Measurements from ENCODE around the gene PPP2R5C. TPM values are rescaled to one million over a fixed set of nuclear protein-coding genes. Genes with fewer than 3 reads are reported as not detected.
A peak's percentile ranks its signal among the peaks of the same experiment; 100 is the strongest.

Gene PPP2R5C
- total and polyA plus RNA-seq, 9 of the 15 experiments (the other 6 are each of a cell fraction or from before 2014, with no cell fraction given), result 284 to 617 (median 395) TPM

GRCh38 chr14:101907619-101908018, 146.1 kb downstream of the PPP2R5C start:
- Histone ChIP-seq H3K4me3 (no peak overlapping the region), H3K9me3 (replicated peaks; ENCODE audit: control insufficient read depth, insufficient read depth, low read depth, low read length) (no peaks in the 10 kb centered on the region), H3K27me3 (ENCODE audit: control insufficient read depth in 2 of 2, insufficient read depth in 2 of 2, low read length in 2 of 2) (no peaks in the 10 kb centered on the region), H3K36me3 (ENCODE audit: control insufficient read depth, insufficient read depth, low read length) (peaks cover 84% of the 10 kb centered on the region), H3K4me2 (ENCODE audit: insufficient read depth, low read length) (no peak overlapping the region), H3K79me2 (ENCODE audit: control insufficient read depth, insufficient read depth, low read length) (no peaks in the 10 kb centered on the region), H4K20me1 (replicated peaks; ENCODE audit: control insufficient read depth, insufficient read depth, low read length) (no peaks in the 10 kb centered on the region), H3K4me1 (replicated peaks in 1 of 2; ENCODE audit: control insufficient read depth in 2 of 2, insufficient read depth in 2 of 2, low read length in 2 of 2) (peaks cover 0 to 3% of the 10 kb centered on the region in 2 experiments; a peak in 1 of 5 replicates), H3K9ac (ENCODE audit: insufficient read depth in 1 of 2, low read depth in 2 of 2, low read length in 2 of 2) (no peak overlapping the region), H3K27ac (ENCODE audit: extremely low read depth, low read depth, low read length) (no peak overlapping the region), H2AFZ (ENCODE audit: low read depth, low read length) (no peak overlapping the region), H3K9me1 (ENCODE audit: control insufficient read depth, insufficient read depth, low read length) (no peaks in the 10 kb centered on the region)
- POLR2A ChIA-PET, result no interaction called here
- intact Hi-C loops (cut with micrococcal nuclease), result no loop called here
- CTCF ChIA-PET (ENCODE audit: low intra/inter-chr PET ratio), result no interaction called here
- no TSS peak for BruUV-seq (replicated peaks)
- no peak for FAIRE-seq
- WGBS (ENCODE audit: insufficient coverage, low coverage, missing lambda C conversion rate), result 95% methylated on average over 10 of the region's 16 CpGs
- DNase-seq (ENCODE audit: extremely low read depth in 1 of 4, low spot score in 3 of 4), result no peak
- TF ChIP-seq IRF9 (tag; IDR thresholded peaks at IDR 0.05) (no peak), NFATC3 (IDR thresholded peaks at IDR 0.05) (no peak), POLR2G (IDR thresholded peaks at IDR 0.05; ENCODE audit: low read depth, low read length) (peak; percentile 45), RBM22 (IDR thresholded peaks at IDR 0.05; ENCODE audit: low read depth, low read length, poor library complexity, severe bottlenecking) (peak; percentile 62), ZNF766 (CRISPR knock-in tag; conservative IDR thresholded peaks at IDR 0.05) (no peak), MCM7 (IDR thresholded peaks at IDR 0.05) (no peak), BCL6 (CRISPR knock-in tag; IDR thresholded peaks at IDR 0.05) (no peak), IRF2 (CRISPR knock-in tag; IDR thresholded peaks at IDR 0.05) (no peak)
- TF ChIP-seq, protein P1, sequence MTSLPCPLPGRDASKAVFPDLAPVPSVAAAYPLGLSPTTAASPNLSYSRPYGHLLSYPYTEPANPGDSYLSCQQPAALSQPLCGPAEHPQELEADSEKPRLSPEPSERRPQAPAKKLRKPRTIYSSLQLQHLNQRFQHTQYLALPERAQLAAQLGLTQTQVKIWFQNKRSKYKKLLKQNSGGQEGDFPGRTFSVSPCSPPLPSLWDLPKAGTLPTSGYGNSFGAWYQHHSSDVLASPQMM (CRISPR knock-in tag; IDR thresholded peaks at IDR 0.05), result no peak
- no peak for ATAC-seq
- in situ Hi-C loops (cut with MboI), result no loop called here
